Keratinocyte (primary cell): ENCODE data around the gene ELMOD1.

ENCODE experiments used
- EZH2 ChIP-seq: IDR thresholded peaks from one replicate; pipeline ENCODE4 v1.6.1; 2012; ENCODE audit warnings: inconsistent platforms, mild to moderate bottlenecking, low read length, moderate library complexity
- TF ChIP-seq, protein P1 (sequence below), 3 experiments: IDR thresholded peaks in 1 of 3; conservative IDR thresholded peaks in 1 of 3; optimal IDR thresholded peaks in 1 of 3; 2 replicates in 2 of 3; 3 replicates in 1 of 3; pipeline versions ENCODE3 to v1.5.1; 2011; ENCODE audit warnings: low read length in 3 of 3, mild to moderate bottlenecking in 3 of 3, moderate library complexity in 2 of 3, control low read depth in 1 of 3, inconsistent platforms in 1 of 3; ENCODE audit not compliant: insufficient read depth in 2 of 3; ENCODE audit errors: extremely low read depth in 1 of 3

DNA sequence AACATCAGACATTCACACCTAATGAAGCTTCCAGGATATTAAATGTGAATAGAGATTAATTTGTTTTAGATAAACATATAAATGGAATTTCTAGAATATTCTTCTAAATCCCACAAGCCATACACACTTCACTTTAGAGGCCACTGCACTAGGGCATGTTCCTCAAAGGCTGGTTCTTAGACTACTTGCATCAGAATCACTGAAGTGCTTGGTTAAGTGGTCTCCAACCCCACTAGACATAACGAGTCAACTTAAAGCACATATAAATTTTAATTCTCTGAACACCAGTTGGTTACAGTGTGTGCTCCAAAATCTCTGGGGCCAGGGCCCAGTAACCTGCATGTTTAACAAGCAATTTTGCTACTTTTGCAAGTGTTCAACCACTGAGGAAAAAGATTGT, 17.5 kb upstream of the ELMOD1 start:
- TF ChIP-seq, protein P1, sequence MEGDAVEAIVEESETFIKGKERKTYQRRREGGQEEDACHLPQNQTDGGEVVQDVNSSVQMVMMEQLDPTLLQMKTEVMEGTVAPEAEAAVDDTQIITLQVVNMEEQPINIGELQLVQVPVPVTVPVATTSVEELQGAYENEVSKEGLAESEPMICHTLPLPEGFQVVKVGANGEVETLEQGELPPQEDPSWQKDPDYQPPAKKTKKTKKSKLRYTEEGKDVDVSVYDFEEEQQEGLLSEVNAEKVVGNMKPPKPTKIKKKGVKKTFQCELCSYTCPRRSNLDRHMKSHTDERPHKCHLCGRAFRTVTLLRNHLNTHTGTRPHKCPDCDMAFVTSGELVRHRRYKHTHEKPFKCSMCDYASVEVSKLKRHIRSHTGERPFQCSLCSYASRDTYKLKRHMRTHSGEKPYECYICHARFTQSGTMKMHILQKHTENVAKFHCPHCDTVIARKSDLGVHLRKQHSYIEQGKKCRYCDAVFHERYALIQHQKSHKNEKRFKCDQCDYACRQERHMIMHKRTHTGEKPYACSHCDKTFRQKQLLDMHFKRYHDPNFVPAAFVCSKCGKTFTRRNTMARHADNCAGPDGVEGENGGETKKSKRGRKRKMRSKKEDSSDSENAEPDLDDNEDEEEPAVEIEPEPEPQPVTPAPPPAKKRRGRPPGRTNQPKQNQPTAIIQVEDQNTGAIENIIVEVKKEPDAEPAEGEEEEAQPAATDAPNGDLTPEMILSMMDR (optimal IDR thresholded peaks at IDR 0.05 in 1 of 3, IDR thresholded peaks at IDR 0.05 in 1 of 3, conservative IDR thresholded peaks at IDR 0.05 in 1 of 3; ENCODE audit: extremely low read depth in 1 of 3, insufficient read depth in 2 of 3, low read length in 3 of 3): no peak
- TF ChIP-seq EZH2: no peak
